Astrocyte of the cerebellum (primary cell): Measurements from ENCODE around the gene ST3GAL2.

Experiments used
- DNase-seq: peaks from one replicate; pipeline ENCODE4 v3.0.0-alpha.2; 2011; ENCODE audit warnings: low read depth
- H3K4me3 ChIP-seq: 2 replicates; pipeline ENCODE4 v1.5.1; 2011; ENCODE audit warnings: mild to moderate bottlenecking, low read depth, low read length, moderate library complexity
- in situ Hi-C: cut with HindIII; loops from 2 replicates; pipeline ENCODE4 v1.10.0; 2017; ENCODE audit warnings: low sequenced_read_pairs
- TF ChIP-seq, protein P1 (sequence below): IDR thresholded peaks from 2 replicates; pipeline ENCODE4 v1.5.1; 2012; ENCODE audit warnings: low read length, low read depth, moderate library complexity, mild to moderate bottlenecking; ENCODE audit errors: missing control alignments

ST3GAL2 gene

DNA sequence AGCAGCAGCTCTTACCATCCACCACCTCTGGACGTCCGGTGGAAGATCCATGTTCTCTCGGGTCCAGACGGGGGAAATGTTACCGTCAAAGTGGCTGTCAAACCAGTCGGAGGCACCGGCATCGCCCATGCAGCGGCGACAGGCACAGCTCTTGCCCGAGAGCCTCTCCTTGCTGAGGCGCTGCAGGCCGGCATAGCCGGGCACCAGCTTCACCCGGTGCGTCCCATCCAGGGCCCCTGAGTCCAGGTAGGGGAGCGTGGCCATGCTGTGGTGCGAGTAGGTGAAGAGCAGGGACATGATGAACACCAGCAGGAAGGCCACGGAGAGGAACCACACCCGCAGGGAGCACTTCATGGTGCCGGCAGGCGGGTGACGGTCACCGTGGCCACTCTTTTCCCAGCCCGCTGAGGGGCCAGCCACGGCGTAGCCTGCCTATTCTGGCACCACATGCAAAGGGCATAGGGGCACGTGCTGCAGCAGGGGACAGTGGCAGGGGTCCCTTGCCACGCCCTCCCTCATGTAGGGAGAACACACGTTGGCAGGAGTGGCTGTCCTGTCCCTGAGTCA, 40.6 kb downstream of the ST3GAL2 start:
- DNase-seq: no peak
- H3K4me3 ChIP-seq: no peak overlapping the region
- in situ Hi-C loops: no loop called here
- TF ChIP-seq, protein P1, sequence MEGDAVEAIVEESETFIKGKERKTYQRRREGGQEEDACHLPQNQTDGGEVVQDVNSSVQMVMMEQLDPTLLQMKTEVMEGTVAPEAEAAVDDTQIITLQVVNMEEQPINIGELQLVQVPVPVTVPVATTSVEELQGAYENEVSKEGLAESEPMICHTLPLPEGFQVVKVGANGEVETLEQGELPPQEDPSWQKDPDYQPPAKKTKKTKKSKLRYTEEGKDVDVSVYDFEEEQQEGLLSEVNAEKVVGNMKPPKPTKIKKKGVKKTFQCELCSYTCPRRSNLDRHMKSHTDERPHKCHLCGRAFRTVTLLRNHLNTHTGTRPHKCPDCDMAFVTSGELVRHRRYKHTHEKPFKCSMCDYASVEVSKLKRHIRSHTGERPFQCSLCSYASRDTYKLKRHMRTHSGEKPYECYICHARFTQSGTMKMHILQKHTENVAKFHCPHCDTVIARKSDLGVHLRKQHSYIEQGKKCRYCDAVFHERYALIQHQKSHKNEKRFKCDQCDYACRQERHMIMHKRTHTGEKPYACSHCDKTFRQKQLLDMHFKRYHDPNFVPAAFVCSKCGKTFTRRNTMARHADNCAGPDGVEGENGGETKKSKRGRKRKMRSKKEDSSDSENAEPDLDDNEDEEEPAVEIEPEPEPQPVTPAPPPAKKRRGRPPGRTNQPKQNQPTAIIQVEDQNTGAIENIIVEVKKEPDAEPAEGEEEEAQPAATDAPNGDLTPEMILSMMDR: no peak

DNA sequence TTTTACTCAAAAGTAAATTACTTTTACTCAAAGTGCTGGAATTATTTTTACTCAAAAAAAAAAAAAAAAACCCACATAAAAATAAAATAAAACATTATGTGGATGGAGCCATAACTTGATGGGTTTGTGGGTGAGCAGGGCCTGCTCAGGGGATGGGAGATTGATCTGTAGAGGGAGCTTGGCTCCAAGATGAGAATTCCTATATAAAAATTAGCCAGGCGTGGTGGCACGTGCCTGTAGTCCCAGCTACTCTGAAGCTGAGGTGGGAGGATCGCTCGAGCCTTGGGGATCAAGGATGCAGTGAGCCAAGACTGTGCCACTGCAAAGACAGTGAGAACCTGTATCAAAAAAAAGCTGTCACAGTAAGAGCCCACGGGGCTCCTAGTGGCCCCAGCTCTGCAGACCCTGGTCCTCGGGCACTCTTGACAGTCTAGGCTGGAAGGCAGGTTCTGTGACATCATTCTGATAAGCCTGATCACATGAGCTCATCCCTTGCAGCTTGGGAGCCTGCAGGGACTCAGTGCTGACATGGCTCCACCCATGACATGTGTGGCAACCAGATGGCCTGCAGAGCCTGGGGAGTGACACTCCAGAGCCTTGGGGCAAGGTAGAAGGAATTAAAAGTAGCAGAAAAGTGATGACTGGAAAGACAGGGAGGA, 42.5 kb downstream of the ST3GAL2 start:
- H3K4me3 ChIP-seq: no peak overlapping the region
- DNase-seq: no peak
- in situ Hi-C loops: no loop called here
- TF ChIP-seq, protein P1: no peak

DNA sequence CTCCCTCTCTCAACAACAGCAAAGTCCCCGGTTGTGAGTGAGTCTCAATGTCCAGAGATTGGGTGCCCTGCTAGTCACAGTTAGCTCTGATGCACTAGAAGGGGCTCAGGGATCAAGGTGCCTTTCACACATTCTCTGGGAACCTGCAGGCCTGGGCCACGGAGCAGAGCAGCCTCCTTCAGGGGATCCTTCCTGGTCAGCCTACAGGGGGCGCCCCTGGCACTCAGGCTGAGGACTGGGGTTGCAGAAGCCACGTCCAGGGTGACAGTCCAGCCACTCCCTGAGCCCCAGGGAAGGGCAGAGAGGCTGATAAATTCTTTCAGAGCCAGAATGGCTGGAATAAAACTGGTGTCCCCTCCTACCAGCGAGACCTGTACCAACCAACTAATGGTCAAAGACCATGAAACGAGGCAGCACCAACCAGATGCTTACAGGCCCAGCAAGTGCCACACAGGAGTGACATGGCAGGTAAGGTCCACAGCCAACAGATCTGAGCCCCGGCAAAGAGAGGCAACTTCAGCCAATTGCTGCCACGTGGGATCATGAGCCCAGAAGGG, 43.5 kb downstream of the ST3GAL2 start:
- TF ChIP-seq, protein P1: peak; percentile 71
- no peak for DNase-seq
- no peak overlapping the region for H3K4me3 ChIP-seq
- in situ Hi-C loops: no loop called here

DNA sequence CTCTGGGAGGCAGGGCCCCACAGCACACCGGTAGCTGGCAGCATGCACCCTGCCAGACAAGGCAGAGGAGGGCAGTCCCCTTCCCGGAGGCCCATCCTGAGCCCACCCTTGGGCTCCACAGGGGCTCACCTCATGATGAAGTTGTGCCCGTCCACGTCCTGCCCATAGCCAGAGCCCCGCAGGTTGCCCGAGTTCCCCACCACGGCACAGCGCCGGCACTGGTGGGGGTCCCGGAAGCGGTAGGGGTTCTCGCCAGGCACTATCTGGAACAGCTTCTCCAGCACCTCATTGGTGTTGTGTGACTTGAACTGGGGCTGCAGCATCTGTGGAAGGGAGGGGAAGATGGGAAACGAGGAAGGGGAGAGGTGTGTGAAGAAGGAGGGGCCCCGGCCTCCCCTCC, 44.0 kb downstream of the ST3GAL2 start:
- TF ChIP-seq, protein P1: no peak
- in situ Hi-C loops: no loop called here

DNA sequence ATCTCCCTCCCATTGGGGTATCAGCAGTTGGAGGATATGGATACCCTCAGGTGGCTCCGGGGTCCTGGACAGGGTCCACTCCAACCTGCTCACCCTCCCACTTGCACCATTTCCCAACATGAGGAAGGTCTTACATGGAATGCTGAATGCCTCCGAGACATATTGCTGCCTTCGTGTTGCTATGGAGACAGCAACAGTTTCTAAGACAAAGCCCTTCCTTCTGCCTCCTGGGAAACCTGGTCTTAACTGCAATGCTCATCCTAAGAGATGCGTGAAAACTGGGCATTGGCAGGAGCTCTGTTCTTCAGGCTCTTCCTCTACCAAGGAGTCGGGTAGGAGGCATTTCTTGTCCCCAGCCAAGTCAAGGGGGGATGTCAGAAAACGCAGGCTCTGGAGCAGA, 45.2 kb downstream of the ST3GAL2 start:
- in situ Hi-C loops: no loop called here
- no peak overlapping the region for H3K4me3 ChIP-seq
- DNase-seq: no peak
- TF ChIP-seq, protein P1: no peak

More for the DNA sequence above, 44.0 kb downstream of the ST3GAL2 start:
- no peak overlapping the region for H3K4me3 ChIP-seq
- DNase-seq: no peak

DNA sequence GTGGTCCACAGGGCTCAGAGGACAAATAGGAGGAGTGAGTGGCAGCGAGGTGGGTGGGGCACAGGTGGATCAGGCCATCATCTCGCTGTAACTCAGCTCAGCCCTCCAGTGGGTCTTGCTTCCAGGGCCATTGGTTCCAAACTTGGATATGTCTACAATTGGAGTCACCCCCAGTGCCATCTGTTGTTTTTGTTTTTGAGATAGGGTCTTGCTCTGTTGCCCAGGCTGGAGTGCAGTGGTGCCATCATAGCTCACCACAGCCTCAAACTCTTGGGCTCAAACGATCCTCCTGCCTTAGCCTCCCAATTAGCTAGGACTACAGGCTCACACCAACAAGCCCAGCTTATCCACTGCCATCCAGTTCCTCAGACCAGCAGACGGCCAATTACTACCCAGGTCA, 46.3 kb downstream of the ST3GAL2 start:
- in situ Hi-C loops: no loop called here
- TF ChIP-seq, protein P1: no peak
- DNase-seq: no peak
- no peak overlapping the region for H3K4me3 ChIP-seq
